Right atrium auricular region (tissue), 2 donors: ENCODE results near the gene GPR143. TPM values are rescaled to one million over a fixed set of nuclear protein-coding genes. Genes with fewer than 3 reads are reported as not detected.
"Not testable (repeated sequence)": the region's sequence is repeated elsewhere in the genome, so short reads cannot be mapped to it uniquely, and the experiment has no call there.

Experiments
- DNase-seq: peaks from one replicate; pipeline ENCODE4 v3.0.0-alpha.2; 2019; ENCODE audit warnings: low spot score
- H3K27ac ChIP-seq, 2 donors: fragments of 200-600 bp; sonication (generic); 1 replicate in 1 of 2; 2 replicates in 1 of 2; pipeline ENCODE4 v1.5.1; 2016 to 2019
- H3K27me3 ChIP-seq, 2 donors: fragments of 200-600 bp; sonication (generic); one replicate each; pipeline versions ENCODE4 v1.5.1 to v1.6.0; 2017 to 2019
- H3K36me3 ChIP-seq: fragments of 200-600 bp; sonication (generic); one replicate; pipeline ENCODE4 v1.5.1; 2016
- H3K4me1 ChIP-seq, 2 donors: fragments of 200-600 bp; sonication (generic); one replicate each; pipeline versions ENCODE4 v1.5.1 to v1.6.0; 2017 to 2019
- H3K4me3 ChIP-seq, 2 donors: fragments of 200-600 bp; sonication (generic); 1 replicate in 1 of 2; 2 replicates in 1 of 2; pipeline ENCODE4 v1.5.1; 2017 to 2019; ENCODE audit warnings: mild to moderate bottlenecking in 1 of 2, moderate library complexity in 1 of 2
- H3K9me3 ChIP-seq, 2 donors: fragments of 200-600 bp; sonication (generic); one replicate each; pipeline ENCODE4 v1.5.1; 2019
- total RNA-seq, 2 donors: library from RNA; depleted of rRNA; stranded (reverse); fragments of >200 nt; gene quantifications; one replicate each; pipeline ENCODE4 v1.1.0, GENCODE V29; 2016
- TF ChIP-seq, protein P1 (sequence below), 2 donors: fragments of 200-600 bp; sonication (generic); IDR thresholded peaks; one replicate each; pipeline ENCODE4 v1.5.1; 2019; ENCODE audit warnings: antibody characterized with exemption in 2 of 2

GPR143 gene
- total RNA-seq, 2 donors from 2014 or later: 0.31 to 1.1 TPM

DNA sequence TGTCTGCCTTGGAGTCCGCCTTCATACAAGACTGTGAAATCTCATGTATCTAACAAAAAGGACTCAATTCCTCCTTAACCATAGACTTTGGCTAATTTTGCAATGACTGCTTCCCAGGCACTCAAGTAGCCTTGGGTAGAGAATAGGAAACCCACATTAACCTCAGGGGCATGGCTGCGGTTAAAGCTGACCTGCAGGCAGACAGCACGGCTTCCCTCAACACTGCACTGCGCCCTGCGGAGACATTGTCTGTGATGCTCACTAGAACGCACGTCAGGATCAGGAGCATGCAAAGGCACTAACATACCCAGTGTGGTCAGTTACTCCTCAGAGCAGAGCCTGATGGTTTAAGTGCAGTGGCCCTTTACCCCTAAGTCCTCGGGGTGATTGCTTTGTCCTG, 10.3 kb upstream of the GPR143 start:
- H3K36me3 ChIP-seq: no peaks in the 10 kb centered on the region
- TF ChIP-seq, protein P1, sequence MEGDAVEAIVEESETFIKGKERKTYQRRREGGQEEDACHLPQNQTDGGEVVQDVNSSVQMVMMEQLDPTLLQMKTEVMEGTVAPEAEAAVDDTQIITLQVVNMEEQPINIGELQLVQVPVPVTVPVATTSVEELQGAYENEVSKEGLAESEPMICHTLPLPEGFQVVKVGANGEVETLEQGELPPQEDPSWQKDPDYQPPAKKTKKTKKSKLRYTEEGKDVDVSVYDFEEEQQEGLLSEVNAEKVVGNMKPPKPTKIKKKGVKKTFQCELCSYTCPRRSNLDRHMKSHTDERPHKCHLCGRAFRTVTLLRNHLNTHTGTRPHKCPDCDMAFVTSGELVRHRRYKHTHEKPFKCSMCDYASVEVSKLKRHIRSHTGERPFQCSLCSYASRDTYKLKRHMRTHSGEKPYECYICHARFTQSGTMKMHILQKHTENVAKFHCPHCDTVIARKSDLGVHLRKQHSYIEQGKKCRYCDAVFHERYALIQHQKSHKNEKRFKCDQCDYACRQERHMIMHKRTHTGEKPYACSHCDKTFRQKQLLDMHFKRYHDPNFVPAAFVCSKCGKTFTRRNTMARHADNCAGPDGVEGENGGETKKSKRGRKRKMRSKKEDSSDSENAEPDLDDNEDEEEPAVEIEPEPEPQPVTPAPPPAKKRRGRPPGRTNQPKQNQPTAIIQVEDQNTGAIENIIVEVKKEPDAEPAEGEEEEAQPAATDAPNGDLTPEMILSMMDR (IDR thresholded peaks at IDR 0.05): no peak
- H3K27ac ChIP-seq: no peak overlapping the region
- H3K4me1 ChIP-seq: no peaks in the 10 kb centered on the region
- no peak for DNase-seq
- H3K4me3 ChIP-seq: no peak overlapping the region
- H3K9me3 ChIP-seq: no peaks in the 10 kb centered on the region
- no peaks in the 10 kb centered on the region for H3K27me3 ChIP-seq

DNA sequence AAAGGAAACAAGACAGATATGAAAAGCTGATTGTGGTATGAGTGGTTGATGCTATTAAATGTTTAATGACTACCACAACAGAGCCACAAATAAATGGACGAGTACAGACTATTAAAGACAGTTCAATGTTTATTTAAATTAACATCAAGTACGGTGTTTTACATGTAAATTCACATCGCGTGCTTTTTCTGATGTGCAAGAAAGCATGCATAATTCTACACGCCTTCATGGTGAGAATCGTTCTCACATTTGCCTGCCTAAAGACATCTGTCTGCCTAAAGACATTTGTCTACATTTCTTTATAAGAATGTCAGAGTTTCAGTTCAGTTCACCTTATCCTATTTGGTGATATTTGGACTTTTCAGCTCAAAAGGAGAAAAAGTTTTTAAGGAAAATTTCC, 7.3 kb upstream of the GPR143 start:
- Histone ChIP-seq H3K36me3 (no peaks in the 10 kb centered on the region), H3K4me3 (no peak overlapping the region), H3K27ac (no peak overlapping the region), H3K4me1 (no peaks in the 10 kb centered on the region), H3K27me3 (no peaks in the 10 kb centered on the region), H3K9me3 (no peaks in the 10 kb centered on the region)
- TF ChIP-seq, protein P1 (IDR thresholded peaks at IDR 0.05): no peak
- DNase-seq: no peak

DNA sequence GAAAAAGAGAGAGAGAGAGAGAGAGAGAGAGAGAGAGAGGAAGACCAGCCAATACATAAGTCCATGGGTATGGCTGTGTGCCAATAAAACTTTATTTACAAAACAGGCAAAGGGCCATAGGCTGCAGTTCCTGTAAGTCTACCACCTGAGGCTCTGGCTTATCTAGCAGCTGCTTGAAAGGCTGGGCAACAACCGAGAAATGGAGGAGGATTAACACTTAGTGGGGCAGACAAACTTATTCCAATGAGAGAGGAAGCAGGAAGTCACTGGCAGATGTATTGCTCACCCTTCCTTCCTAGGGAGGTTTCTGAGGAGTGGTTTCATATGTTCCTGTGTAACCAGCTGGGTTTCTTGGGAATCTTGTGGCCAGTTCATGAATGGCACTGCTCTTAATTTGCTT, 4.7 kb upstream of the GPR143 start:
- H3K27me3 ChIP-seq: peaks cover 0 to 6% of the 10 kb centered on the region in 2 donors
- H3K9me3 ChIP-seq: no peaks in the 10 kb centered on the region
- no peaks in the 10 kb centered on the region for H3K4me1 ChIP-seq
- H3K4me3 ChIP-seq: no peak overlapping the region
- no peak for DNase-seq
- no peaks in the 10 kb centered on the region for H3K36me3 ChIP-seq
- TF ChIP-seq, protein P1 (IDR thresholded peaks at IDR 0.05): no peak
- H3K27ac ChIP-seq: no peak overlapping the region

DNA sequence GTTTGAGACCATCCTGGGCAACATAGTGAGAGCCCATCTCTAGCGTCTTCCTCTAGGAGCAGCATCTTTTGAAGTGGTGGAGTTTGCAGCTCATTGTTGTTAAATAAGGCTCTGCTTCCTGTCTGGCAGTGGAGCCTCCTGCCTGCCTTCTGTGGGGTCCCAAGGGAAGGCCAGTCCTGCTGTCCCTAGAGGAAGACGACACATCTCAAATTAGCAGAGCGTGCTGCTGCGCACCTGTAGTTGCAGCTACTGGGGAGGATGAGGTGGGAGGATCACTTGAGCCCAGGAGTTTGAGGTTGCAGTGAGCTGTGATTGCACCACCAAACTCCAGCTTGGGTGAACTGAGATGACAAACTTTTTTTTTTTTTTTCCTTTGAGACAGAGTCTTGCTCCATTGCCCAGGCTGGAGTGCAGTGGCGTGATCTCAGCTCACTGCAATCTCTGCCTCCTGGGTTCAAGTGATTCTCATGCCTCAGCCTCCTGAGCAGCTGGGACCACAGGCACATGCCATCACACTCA, 2.7 kb upstream of the GPR143 start:
- H3K4me3 ChIP-seq, H3K27ac ChIP-seq, H3K27me3 ChIP-seq, DNase-seq, H3K9me3 ChIP-seq, H3K4me1 ChIP-seq, H3K36me3 ChIP-seq: not testable (repeated sequence)

DNA sequence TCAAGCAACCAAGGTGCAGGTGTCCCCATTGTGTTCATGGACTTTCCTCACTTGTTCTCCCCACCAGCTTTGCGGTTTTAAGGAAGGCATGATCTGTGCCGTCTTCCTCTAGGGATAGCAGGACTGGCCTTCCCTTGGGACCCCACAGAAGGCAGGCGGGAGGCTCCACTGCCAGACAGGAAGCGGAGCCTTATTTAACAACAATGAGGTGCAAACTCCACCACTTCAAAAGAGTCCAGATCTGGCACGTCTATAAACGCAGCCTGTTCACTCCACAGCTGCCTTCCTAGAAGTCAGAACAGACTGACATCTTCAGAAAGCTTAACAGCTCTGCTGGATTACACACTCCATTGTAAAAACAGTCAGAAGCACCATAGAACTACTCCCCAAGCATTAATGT, 1.7 kb upstream of the GPR143 start:
- Histone ChIP-seq H3K9me3 (no peaks in the 10 kb centered on the region), H3K27ac (no peak overlapping the region), H3K27me3 (peaks cover 0 to 9% of the 10 kb centered on the region in 2 donors), H3K4me3 (no peak overlapping the region), H3K4me1 (no peaks in the 10 kb centered on the region), H3K36me3 (no peaks in the 10 kb centered on the region)
- no peak for DNase-seq
- TF ChIP-seq, protein P1 (IDR thresholded peaks at IDR 0.05): no peak

DNA sequence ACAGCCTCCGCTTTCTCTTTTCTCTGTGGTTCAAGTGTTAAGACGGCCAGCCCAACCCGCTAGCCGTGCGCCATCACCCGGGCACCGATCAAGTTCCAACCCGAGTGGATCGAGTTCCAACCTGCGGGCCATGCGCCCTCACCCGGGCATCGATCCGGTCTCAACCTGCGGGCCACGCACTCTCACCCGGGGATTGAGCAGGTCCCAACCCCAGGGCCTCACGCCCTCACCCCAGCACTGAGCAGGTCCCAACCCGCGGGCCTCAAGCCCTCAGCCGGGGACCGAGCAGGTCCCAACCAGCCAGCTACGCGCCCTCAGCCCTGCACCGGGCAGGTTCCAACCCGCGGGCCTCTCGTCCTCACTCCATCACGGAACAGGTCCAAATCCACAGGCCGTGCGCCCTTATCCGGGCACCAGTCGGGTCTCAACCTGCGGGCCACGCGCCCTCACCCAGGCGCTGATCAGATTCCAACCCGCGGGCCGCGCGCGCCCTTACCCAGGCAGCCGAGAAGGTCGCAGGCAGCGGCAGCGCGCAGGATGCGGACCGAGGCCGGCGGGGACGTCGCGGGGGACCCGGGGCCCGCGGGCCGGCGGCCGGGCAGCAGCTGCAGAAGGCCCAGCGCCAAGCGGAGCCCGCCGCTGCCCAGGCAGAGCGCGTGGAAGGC, 443 bp downstream of the GPR143 start:
- Histone ChIP-seq H3K4me1 (no peaks in the 10 kb centered on the region), H3K9me3 (no peaks in the 10 kb centered on the region), H3K4me3 (no peak overlapping the region), H3K27ac (no peak overlapping the region), H3K36me3 (no peaks in the 10 kb centered on the region), H3K27me3 (peaks cover 0 to 9% of the 10 kb centered on the region in 2 donors)
- DNase-seq: no peak
- TF ChIP-seq, protein P1 (IDR thresholded peaks at IDR 0.05): no peak
